ENCODE data around the gene ST3GAL3.

GRCh38 chr1:43882763-43883162, 175.4 kb downstream of the ST3GAL3 start:
- TF ChIP-seq CTCF (IDR thresholded peaks at IDR 0.05) (no peak), EZH2phosphoT487 (IDR thresholded peaks at IDR 0.05; ENCODE audit: borderline replicate concordance, low read depth) (no peak), SMC3 (IDR thresholded peaks at IDR 0.05; ENCODE audit: low read depth, low read length) (no peak), YY1 (IDR thresholded peaks at IDR 0.05; ENCODE audit: low read depth) (no peak), ZBTB33 (IDR thresholded peaks at IDR 0.05; ENCODE audit: borderline replicate concordance, low read depth) (no peak), RFX5 (IDR thresholded peaks at IDR 0.05; ENCODE audit: low read length) (no peak), POLR2AphosphoS5 (IDR thresholded peaks at IDR 0.05; ENCODE audit: low read depth, low read length) (no peak), REST (IDR thresholded peaks at IDR 0.05; ENCODE audit: low read depth, low read length) (no peak), MAX (IDR thresholded peaks at IDR 0.05; ENCODE audit: low read depth) (no peak), ELF1 (IDR thresholded peaks at IDR 0.05) (no peak), USF2 (IDR thresholded peaks at IDR 0.05; ENCODE audit: borderline replicate concordance, low read depth, low read length) (no peak), USF1 (IDR thresholded peaks at IDR 0.05; ENCODE audit: borderline replicate concordance, low read depth) (no peak), TAF1 (IDR thresholded peaks at IDR 0.05; ENCODE audit: borderline replicate concordance, low read depth, low read length) (no peak), RAD21 (IDR thresholded peaks at IDR 0.05; ENCODE audit: low read length) (no peak)

All from SK-N-SH (cell line).